ENCODE measurements around the gene CDK13. TPM values are rescaled to one million over a fixed set of nuclear protein-coding genes. Genes with fewer than 3 reads are reported as not detected.

The CDK13 gene
- total and polyA plus RNA-seq, 7 donors, result 10.9 to 25.5 (median 21.0) TPM

DNA sequence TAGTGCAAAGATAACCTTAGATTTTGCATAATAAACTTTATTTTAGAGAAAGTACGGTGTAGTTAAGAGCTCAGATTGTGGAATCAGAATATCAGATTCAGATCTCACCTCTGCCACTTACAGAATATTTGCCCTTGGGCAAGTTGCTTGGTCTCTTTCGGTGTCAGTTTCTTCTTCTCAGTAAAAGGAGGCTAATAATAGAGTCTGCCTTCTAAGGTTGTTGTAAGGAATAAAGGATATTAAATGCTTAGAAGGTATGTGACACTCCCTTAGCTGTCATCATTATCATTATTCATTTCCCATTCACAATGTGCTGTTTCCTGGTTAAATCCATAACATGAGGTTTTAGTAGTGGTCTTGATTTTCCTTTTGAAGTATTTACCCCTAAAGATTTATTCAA, 142.1 kb downstream of the CDK13 start:
- no peak for DNase-seq
- TF ChIP-seq, protein P1, sequence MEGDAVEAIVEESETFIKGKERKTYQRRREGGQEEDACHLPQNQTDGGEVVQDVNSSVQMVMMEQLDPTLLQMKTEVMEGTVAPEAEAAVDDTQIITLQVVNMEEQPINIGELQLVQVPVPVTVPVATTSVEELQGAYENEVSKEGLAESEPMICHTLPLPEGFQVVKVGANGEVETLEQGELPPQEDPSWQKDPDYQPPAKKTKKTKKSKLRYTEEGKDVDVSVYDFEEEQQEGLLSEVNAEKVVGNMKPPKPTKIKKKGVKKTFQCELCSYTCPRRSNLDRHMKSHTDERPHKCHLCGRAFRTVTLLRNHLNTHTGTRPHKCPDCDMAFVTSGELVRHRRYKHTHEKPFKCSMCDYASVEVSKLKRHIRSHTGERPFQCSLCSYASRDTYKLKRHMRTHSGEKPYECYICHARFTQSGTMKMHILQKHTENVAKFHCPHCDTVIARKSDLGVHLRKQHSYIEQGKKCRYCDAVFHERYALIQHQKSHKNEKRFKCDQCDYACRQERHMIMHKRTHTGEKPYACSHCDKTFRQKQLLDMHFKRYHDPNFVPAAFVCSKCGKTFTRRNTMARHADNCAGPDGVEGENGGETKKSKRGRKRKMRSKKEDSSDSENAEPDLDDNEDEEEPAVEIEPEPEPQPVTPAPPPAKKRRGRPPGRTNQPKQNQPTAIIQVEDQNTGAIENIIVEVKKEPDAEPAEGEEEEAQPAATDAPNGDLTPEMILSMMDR (IDR thresholded peaks at IDR 0.05), result no peak
- intact Hi-C loops (cut with DNase I), result no loop called here
- peaks cover 12 to 58% of the 10 kb centered on the region in 2 donors for H3K36me3 ChIP-seq (ENCODE audit: insufficient read depth in 1 of 2, low read depth in 1 of 2)
- 36 to 58% (median 38%) methylated on average over 2 of the region's 2 CpGs for WGBS, 3 donors
- peak; percentile 67 to 81 (median 74) for ATAC-seq
- H3K27me3 ChIP-seq (ENCODE audit: insufficient read depth in 3 of 3, low read length in 2 of 3), result no peaks in the 10 kb centered on the region
- peaks cover 10% of the 10 kb centered on the region for H3K4me1 ChIP-seq
- H3K27ac ChIP-seq, result peak overlapping the region; percentile 1
- no peak overlapping the region for H3K4me3 ChIP-seq
- H3K9me3 ChIP-seq, result no peaks in the 10 kb centered on the region

DNA sequence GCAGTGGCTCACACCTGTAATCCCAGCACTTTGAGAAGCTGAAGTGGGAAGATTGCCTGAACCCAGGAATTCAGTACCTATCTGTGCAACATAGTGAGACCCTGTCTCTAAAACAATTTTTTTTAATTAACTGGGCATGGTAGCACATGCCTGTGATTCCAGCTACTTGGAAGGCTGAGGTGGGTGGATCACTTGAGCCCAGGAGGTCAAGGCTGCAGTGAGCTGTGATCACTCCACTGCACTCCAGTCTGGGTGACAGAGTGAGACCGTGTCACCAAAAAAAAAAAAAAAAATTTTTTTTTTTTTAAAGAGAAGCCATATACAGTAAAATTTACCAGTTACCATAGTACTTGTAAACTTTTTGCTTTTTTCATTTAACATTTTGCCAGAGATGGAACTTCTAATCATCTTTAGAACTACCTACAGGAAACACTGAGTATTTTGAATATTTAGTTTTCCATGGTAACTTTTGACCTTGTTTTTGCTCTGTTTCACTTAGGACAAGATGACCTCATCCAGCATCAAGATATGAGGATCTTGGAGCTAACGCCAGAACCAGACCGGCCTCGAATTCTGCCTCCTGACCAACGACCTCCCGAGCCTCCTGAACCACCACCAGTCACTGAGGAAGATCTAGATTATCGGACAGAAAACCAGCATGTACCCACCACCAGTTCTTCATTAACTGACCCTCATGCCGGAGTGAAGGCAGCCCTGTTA, 143.7 kb downstream of the CDK13 start:
- H3K27ac ChIP-seq, result no peak overlapping the region
- no peak for DNase-seq
- TF ChIP-seq, protein P1 (IDR thresholded peaks at IDR 0.05), result no peak
- ATAC-seq, result no peak
- 82 to 94% (median 89%) methylated on average over 8 of the region's 8 CpGs for WGBS, 3 donors
- no peaks in the 10 kb centered on the region for H3K9me3 ChIP-seq
- H3K27me3 ChIP-seq (ENCODE audit: insufficient read depth in 3 of 3, low read length in 2 of 3), result no peaks in the 10 kb centered on the region
- H3K36me3 ChIP-seq (ENCODE audit: insufficient read depth in 1 of 2, low read depth in 1 of 2), result peaks cover 9 to 47% of the 10 kb centered on the region in 2 donors
- peaks cover 25% of the 10 kb centered on the region for H3K4me1 ChIP-seq
- intact Hi-C loops (cut with DNase I), result no loop called here
- no peak overlapping the region for H3K4me3 ChIP-seq

DNA sequence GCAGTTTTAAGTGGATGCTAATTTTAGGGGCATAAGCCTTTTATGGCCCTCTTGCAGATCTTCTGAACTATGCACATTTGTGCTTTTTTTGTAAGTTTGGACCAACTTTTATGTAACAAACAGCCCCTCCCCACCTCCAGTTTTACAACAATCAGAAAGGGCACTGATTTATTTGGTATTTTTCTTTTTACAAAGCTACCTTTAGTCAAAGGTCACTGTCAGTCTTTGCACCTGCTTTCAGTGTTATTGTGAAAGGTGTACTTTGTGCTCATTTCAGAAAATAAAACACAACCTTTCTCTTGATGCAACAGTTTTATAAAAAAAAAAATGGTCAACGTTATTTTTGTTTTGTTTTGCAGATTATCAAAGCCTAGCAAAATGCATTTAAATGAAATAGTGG, 145.2 kb downstream of the CDK13 start:
- Histone ChIP-seq H3K4me3 (no peak overlapping the region), H3K36me3 (ENCODE audit: insufficient read depth in 1 of 2, low read depth in 1 of 2) (peaks cover 9 to 40% of the 10 kb centered on the region in 2 donors), H3K9me3 (no peaks in the 10 kb centered on the region), H3K4me1 (peaks cover 28% of the 10 kb centered on the region), H3K27me3 (ENCODE audit: insufficient read depth in 3 of 3, low read length in 2 of 3) (no peaks in the 10 kb centered on the region), H3K27ac (no peak overlapping the region)
- TF ChIP-seq, protein P1 (IDR thresholded peaks at IDR 0.05), result no peak
- intact Hi-C loops (cut with DNase I), result loop anchor here in 1 of 2 donors (5.0 kb wide), 1 partner anchor 37 kb away; the partner anchor contains the start of gene MPLKIP
- ATAC-seq, result no peak
- WGBS, 3 donors, result 2 to 78% (median 72%) methylated on average over 1 of the region's 1 CpG
- no peak for DNase-seq

DNA sequence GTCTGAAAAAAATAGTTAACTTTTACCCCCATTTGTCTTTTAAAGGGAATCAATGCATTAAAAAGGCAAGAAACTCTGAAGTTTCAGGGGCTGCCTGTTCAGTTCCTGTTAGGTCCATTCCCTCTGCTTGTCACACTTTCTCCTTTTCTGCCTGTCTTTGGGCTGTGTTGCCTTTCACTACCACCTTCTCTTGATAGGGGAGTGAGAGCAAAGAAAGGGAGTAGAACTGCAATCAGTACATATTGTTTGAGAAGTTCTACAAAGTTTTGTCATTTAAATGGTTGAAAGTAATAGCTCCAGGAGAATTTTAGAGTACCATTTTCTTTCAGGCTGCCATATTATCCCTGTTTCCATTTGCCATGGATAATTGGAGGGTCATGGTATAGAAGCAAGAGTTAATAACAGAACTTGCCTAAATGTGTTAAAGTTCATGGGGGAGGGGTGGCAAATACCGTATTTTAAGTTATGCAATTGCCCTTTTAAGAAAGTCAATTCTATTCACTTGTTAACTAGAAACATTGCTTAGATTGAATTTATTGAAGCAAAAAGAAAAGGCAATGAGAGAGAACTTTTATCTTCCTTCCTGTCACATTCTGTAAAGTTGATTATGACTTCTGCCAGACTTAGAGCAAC, 145.8 kb downstream of the CDK13 start:
- TF ChIP-seq, protein P1 (IDR thresholded peaks at IDR 0.05), result no peak
- Histone ChIP-seq H3K27ac (no peak overlapping the region), H3K27me3 (ENCODE audit: insufficient read depth in 3 of 3, low read length in 2 of 3) (no peaks in the 10 kb centered on the region), H3K36me3 (ENCODE audit: insufficient read depth in 1 of 2, low read depth in 1 of 2) (peaks cover 9 to 40% of the 10 kb centered on the region in 2 donors), H3K9me3 (no peaks in the 10 kb centered on the region), H3K4me3 (no peak overlapping the region), H3K4me1 (peaks cover 28% of the 10 kb centered on the region)
- intact Hi-C loops (cut with DNase I), result loop anchor here in 1 of 2 donors (5.0 kb wide), 1 partner anchor 36 kb away; the partner anchor contains the start of gene MPLKIP
- 14 to 44% (median 21%) methylated on average over 1 of the region's 1 CpG for WGBS, 3 donors
- ATAC-seq (no peak), DNase-seq (no peak)
